ENCODE data around the gene HERPUD1. TPM values are rescaled to one million over a fixed set of nuclear protein-coding genes. Genes with fewer than 3 reads are reported as not detected.

HERPUD1 gene
- total and polyA plus RNA-seq, 9 of the 15 experiments (the other 6 are each of a cell fraction or from before 2014, with no cell fraction given), result 14.2 to 60.7 (median 37.4) TPM

DNA sequence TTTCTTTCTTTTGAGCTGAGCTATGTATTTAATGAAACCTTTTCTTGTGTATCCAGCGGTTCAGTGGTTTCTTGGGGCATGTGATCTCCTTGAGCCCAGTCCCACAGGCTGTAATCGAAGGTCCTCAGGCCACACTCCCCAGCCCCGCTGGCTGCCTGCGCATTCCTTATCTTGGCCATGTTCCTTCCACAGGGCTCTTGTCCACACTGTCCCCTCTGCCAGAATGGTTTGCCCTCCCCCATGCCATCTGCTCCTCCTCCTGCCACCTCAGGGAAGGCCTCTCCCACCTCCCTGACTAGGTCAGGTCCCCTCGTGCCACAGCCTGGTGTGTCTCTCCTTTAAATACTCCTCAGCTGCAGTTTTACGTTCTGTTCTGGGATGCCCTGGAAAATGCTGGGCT lies 45.3 kb downstream of the HERPUD1 start (continued):
- TF ChIP-seq, protein P1, sequence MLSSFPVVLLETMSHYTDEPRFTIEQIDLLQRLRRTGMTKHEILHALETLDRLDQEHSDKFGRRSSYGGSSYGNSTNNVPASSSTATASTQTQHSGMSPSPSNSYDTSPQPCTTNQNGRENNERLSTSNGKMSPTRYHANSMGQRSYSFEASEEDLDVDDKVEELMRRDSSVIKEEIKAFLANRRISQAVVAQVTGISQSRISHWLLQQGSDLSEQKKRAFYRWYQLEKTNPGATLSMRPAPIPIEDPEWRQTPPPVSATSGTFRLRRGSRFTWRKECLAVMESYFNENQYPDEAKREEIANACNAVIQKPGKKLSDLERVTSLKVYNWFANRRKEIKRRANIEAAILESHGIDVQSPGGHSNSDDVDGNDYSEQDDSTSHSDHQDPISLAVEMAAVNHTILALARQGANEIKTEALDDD (IDR thresholded peaks at IDR 0.05), result no peak
- no peak for TF ChIP-seq ZKSCAN3 (CRISPR knock-in tag; IDR thresholded peaks at IDR 0.05)
- TF ChIP-seq, protein P2, sequence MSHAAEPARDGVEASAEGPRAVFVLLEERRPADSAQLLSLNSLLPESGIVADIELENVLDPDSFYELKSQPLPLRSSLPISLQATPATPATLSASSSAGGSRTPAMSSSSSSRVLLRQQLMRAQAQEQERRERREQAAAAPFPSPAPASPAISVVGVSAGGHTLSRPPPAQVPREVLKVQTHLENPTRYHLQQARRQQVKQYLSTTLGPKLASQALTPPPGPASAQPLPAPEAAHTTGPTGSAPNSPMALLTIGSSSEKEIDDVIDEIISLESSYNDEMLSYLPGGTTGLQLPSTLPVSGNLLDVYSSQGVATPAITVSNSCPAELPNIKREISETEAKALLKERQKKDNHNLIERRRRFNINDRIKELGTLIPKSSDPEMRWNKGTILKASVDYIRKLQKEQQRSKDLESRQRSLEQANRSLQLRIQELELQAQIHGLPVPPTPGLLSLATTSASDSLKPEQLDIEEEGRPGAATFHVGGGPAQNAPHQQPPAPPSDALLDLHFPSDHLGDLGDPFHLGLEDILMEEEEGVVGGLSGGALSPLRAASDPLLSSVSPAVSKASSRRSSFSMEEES (CRISPR knock-in tag; IDR thresholded peaks at IDR 0.05), result no peak
- TF ChIP-seq KHSRP (IDR thresholded peaks at IDR 0.05), result no peak
- no peak for TF ChIP-seq ASH1L (IDR thresholded peaks at IDR 0.05; ENCODE audit: borderline replicate concordance, low read depth, partially characterized antibody)
- TF ChIP-seq ILK (tag; IDR thresholded peaks at IDR 0.05; ENCODE audit: borderline replicate concordance, low read depth), result no peak
- TF ChIP-seq FIP1L1 (IDR thresholded peaks at IDR 0.05; ENCODE audit: low read depth, low read length, poor library complexity, severe bottlenecking), result no peak
- TF ChIP-seq DDX20 (tag; IDR thresholded peaks at IDR 0.05; ENCODE audit: low read depth), result no peak
- TF ChIP-seq LARP7 (IDR thresholded peaks at IDR 0.05), result no peak
